IPS-NIHi7 (cell line): ENCODE data around the gene CREBBP.
"Not testable (repeated sequence)": the region's sequence is repeated elsewhere in the genome, so short reads cannot be mapped to it uniquely, and the experiment has no call there.

Source experiments
- DNase-seq: peaks from one replicate; pipeline ENCODE4 v3.0.0; 2012; ENCODE audit warnings: mixed read lengths; ENCODE audit errors: extremely low spot score

CREBBP gene

DNA sequence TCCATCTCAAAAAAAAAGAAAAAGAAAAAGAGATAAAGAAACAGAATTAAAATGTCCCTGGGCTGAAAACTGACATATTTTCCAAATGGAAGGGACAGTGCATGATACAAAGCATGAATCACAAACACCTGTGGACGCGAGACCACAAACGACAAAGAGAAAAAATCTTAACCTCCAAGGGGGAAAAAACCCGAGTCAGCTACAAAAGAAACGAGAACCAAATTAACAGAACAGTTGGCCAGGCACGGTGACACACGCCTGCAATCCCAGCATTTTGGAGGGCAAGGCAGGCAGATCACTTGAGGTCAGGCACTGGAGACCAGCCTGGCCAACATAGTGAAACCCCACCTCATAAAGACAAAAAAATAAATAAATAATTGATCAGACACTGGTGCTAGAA is 165.1 kb downstream of the CREBBP start:
- DNase-seq = no peak

DNA sequence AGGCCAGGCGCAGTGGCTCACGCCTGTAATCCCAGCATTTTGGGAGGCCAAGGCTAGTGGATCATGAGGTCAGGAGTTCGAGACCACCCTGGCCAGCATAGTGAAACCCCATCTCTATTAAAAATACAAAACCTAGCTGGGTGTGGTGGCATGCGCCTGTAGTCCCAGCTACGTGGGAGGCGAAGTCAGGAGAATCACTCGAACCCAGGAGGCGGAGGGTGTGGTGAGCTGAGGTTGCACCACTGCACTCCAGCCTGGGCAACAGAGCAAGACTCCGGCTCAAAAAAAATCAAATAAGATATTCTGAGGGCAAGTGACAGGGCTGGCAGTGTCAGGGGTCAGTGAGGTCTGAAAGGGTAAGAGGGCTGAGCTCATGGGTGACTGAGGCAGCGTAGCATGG is 166.1 kb downstream of the CREBBP start:
- DNase-seq = not testable (repeated sequence)

- DNase-seq = no peak
Observed at GRCh38 chr16:3713587-3714242, 166.8 kb downstream of the CREBBP start.

GRCh38 chr16:3712861-3713372 is 167.6 kb downstream of the CREBBP start:
- DNase-seq = no peak

DNA sequence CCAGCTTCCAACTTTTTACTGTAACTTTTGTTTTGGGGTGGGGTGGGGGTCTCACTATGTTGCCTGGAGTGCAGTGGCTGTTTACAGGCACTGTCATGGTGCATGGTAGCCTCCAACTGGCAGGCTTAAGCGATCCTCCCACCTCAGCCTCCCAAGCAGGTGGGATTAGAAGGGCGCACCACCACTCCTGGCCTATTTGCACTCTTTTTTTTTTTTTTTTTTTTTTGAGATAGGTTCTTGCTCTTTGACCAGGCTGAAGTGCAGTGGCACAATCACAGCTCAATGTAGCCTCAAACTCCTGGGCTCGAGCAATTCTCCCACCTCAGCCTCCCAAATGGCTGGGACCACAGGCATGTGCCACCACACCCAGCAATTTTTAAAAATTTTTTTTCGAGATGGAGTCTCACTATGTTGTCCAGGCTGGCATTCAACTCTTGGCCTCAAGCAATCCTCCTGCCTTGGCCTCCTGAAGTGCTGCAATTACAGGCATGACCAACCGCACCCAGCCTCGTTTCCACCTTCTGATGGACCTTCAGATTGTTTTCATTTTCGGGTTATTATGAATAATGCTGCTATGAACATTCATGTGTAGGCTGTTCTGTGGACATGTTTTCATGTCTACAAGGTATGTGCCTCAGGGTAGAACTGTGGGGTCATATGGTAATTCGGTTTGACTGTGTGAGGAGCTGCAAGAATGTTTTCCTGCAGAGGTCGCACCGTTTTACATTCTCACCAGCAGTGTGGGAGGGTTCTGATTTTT is 174.1 kb downstream of the CREBBP start:
- no peak for DNase-seq

GRCh38 chr16:3702082-3702481 is 178.4 kb downstream of the CREBBP start:
- no peak for DNase-seq

- no peak for DNase-seq
Observed at GRCh38 chr16:3701531-3701930, 179.0 kb downstream of the CREBBP start.

DNA sequence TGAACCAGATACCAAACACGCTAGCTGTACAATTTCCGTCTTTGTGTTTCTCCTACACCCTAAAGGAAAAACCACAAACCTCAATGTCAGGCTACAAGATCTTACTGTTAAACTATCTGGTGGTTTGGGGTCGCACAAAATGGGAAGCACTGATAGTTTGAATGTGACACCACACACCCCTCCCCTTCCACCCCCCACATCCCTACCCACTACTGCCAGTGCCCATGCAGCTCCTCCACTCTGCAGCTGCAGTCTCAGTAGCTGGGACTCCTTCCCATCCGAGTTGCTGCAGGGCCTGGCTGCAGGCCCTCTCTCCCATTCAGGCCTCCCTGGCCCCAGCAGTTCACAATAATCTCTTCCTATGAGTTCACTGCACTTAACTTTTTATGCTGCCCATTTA is 181.6 kb downstream of the CREBBP start:
- DNase-seq = no peak

- DNase-seq = no peak
Observed at GRCh38 chr16:3696425-3697218, 183.9 kb downstream of the CREBBP start.

DNA sequence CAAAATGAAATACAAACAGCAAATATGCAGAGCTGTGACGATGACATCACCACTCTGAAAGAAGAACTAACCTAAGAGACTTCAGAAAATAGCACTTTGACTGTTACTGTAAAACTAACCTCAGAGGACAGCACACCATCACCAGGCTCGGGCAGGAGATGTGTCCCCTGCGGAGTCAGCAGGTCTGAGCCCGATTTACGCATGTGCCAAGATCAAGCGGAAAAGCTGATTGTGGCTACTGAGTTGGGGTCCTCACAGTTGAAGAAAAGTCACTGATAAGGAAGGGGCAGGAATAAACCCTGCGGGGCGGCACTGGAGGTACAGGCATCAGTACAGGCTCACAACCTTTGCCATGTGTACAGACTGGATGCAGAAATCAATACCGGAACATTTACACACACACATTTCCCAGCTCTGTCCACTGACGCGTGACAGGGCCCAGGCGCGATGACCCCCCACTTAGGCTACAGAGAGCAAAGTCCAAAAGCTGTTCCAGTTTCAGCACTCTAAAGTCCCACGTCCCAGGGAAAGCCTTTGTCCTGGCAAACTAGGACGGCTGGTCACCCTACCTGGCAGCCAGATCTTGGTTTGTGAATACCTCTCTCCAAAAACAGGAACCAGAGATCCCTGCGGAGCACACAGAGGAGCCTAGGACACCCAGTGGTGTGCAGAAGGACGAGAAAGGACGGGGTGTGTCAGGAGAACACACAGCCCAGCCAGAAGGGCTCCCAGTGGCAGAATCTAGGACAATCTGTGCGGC is 184.7 kb downstream of the CREBBP start:
- DNase-seq = no peak

DNA sequence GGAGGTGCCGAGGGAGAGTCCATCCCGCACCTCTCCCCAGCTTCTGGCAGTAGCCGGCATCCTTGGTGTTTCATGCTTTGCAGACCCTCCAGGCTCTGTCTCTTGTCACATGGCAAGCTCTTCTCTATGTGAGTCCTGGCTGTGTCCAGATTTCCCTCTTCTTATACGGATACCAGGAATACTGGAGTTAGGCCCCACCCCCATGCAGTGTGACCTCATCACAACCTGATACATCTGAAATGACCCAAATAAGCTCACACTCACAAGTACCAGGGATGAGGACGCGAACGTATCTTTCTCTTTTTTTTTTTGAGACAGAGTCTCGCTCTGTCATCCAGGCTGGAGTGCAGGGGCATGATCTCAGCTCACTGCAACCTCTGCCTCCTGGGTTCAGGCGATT is 186.5 kb downstream of the CREBBP start:
- no peak for DNase-seq

GRCh38 chr16:3691761-3692160 is 188.8 kb downstream of the CREBBP start:
- DNase-seq = no peak

DNA sequence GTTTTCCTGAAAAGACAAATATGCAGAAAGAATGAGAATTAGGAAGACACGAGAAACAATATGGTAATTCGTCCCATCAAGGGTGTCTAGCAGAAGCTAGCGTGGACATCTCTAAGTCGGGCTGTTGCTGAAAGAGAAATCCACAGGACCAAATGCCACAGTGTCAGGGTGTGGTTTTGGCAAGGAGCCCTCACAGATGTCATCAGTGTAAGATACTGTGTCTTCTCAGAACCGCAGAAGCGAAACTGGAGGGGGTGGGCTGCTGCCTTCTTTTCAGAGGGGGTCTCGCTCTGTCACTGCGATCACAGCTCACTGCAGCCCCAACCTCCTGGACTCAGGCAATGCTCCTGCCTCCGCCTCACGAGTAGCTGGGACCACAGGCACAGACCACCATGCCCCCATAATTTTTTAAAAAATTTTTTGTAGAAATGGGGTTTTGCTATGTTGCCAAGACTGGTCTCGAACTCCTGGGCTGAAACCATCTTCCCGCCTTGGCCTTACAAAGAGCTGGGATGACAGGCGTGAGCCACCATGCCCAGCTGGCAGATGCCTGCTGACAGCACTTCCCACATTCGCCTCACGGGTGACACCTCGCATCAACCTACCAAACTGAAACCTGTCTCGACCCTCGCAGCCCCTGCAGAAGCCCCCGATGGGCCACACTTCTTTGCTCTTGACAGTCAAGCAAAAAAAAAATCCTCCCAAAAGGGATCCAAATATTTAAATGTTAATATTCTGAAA is 189.4 kb downstream of the CREBBP start:
- DNase-seq = no peak

GRCh38 chr16:3690470-3690928 is 190.0 kb downstream of the CREBBP start:
- DNase-seq = peak; percentile 96

- DNase-seq = no peak
Observed at GRCh38 chr16:3689731-3690130, 190.8 kb downstream of the CREBBP start.

GRCh38 chr16:3687792-3688191 is 192.7 kb downstream of the CREBBP start:
- DNase-seq = no peak

GRCh38 chr16:3687021-3687420 is 193.5 kb downstream of the CREBBP start:
- DNase-seq = no peak

DNA sequence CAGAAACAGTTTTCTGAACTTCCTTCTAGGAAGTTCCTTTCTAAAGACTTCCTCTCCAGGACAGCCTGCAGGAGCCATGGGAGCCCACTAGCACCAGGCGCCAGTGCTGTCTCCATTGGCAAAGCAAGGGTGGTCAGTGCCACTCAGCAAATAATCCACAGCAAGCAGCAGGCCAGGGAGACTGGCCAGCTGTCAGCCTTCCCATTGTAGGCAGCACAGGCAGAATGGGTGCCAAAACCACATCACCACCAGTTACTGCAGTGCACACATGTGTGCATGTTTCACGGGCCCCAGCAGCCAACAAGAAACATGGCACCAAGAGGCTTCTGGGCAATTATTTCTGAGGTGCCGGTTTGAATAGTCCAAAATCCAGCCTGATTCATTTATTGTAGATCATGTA is 199.3 kb downstream of the CREBBP start:
- no peak for DNase-seq

DNA sequence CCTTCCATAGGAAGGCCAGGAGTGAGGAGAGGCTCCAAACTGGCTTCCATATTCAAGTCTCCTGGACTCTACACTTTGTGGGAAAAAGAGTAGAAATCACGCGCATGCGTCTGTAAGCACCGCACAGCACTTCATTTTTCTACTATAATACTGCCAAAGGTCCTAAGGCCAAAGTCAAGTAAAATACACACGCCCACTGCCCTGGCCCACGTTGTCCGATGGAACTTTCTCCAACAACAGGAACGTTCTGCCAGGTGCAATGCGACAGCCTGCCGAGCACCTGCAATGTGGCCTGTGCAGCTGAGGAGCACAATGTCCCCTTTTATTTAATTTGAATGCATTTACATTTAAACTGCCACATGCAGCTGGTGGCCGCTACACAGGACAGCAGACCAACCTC is 202.5 kb downstream of the CREBBP start:
- no peak for DNase-seq

GRCh38 chr16:3675601-3676130 is 204.8 kb downstream of the CREBBP start:
- no peak for DNase-seq
